Measurements from ENCODE around the gene MS4A4E.

The MS4A4E gene

DNA sequence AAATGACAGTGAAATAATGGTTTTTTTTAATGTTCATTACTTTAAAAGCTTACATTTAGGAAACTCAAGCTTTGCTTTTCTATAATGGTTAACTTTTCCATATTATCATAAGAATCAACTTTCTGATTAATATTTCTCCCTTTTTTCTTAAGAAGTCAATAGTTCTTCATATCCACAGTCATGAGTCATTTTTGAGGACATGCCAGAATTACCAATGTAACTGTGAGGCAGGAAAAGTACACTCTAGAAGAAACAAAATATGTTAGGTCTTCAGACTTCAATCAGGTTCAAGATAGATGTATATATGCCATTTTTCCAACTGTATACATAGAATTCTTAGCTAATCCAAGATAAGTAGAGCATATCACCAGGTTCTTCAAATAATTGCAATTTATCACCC, 70.9 kb downstream of the MS4A4E start:
- TF ChIP-seq, protein P1, sequence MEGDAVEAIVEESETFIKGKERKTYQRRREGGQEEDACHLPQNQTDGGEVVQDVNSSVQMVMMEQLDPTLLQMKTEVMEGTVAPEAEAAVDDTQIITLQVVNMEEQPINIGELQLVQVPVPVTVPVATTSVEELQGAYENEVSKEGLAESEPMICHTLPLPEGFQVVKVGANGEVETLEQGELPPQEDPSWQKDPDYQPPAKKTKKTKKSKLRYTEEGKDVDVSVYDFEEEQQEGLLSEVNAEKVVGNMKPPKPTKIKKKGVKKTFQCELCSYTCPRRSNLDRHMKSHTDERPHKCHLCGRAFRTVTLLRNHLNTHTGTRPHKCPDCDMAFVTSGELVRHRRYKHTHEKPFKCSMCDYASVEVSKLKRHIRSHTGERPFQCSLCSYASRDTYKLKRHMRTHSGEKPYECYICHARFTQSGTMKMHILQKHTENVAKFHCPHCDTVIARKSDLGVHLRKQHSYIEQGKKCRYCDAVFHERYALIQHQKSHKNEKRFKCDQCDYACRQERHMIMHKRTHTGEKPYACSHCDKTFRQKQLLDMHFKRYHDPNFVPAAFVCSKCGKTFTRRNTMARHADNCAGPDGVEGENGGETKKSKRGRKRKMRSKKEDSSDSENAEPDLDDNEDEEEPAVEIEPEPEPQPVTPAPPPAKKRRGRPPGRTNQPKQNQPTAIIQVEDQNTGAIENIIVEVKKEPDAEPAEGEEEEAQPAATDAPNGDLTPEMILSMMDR (IDR thresholded peaks at IDR 0.05): no peak

DNA sequence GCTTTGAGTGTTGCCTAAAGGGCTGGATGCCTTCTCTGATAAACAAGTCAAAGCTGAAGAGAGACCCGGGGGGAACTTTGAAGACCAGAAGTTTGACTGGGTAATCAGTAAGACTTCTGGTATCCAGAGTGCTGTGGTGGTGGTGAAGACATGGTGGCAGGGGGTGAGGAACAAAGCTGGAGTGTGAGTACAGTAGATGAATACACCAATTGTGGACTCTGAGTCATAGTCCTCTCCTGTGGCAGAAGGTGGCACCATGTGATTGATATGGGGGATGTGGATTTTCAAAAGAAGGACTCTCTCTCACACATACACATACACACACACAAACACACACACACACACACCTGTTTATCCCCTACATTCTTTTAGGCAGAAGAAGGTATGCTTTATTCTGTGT, 72.4 kb downstream of the MS4A4E start:
- TF ChIP-seq, protein P1 (IDR thresholded peaks at IDR 0.05): no peak

DNA sequence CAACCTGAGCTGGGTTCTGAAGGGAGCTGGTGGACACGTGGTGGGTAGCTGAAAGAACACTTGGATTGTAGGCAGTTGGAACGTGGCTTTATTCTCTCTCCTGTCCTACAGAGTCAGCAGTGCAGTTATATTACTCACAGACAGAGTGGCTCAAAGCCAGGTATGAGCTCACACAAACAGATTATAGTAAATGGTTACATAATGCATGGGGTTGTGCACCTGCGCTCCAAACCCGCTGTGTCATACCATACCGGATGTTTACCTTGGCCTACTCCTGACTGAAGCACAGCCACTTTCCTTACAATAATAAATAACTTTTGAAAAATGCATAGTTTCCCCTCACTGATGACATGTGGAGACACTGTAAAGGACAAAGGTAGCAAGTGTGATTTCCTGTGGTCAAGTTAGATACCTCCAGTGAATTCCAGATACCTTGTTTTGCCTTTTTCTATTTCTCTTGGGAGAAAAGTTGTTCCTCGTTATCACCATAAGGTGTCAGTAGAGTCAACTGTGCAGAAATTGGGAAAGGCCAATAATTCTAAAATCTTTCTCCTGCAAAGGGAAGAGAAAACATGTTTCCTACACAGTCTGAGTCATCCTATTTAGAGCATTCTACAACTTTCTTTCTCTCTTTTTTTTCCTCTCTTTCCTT, 73.5 kb downstream of the MS4A4E start:
- TF ChIP-seq, protein P1 (IDR thresholded peaks at IDR 0.05): peak; percentile 30

DNA sequence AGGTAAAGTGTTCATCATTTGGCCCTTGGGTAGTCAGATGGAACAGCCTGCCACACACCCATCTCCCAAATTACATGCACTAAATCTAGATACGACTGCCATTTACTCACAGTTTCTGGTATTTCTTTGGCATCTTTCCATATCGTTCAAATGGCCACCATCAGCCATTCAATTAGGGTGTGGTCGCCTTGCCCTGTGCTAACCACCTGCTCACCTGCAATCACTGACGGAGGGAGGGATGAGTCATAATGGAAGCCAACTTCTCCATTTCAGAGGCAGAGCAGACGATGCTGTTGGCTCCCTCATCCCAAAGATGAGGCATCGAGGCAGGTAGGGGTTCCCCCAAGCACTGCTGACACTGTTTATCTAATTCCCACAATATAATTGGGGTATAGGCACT, 74.6 kb downstream of the MS4A4E start:
- TF ChIP-seq, protein P1 (IDR thresholded peaks at IDR 0.05): no peak

DNA sequence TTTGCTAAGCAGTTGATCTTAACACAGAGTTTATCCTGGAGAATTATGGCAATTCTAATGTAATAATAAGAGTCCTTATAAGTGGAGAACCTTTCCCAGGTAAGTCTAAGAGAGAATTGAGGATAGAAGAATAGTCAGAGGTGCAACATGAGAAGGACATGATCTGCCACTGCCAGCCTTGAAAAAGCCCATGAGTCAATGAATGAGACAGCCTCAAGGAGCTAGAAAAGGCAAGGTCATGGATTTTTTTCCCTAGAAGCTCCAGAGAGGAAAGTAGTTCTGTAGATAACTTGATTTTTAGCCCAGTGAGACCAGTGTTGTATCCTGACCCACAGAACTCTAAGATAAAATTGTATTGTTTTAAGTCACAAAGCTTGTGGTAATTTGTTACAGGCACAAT, 77.0 kb downstream of the MS4A4E start:
- TF ChIP-seq, protein P1 (IDR thresholded peaks at IDR 0.05): no peak

DNA sequence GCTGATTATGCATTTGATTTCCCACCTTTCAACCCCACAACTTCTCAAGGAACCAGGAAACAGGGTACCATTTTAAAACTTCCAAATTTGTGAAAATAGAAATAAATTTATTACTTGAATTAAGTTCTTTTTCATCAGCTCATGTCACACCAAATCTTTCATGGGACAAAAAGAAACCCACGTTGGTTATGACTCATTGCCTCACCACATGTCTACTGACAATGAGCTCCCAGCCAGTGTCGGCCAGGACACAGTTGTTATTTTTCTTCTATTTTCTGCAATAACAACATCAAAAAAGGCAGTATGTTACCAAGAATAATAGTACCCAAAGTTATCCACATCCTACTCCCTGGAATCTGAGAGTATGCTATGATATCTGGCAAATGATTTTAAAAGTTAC, 77.4 kb downstream of the MS4A4E start:
- TF ChIP-seq, protein P1 (IDR thresholded peaks at IDR 0.05): no peak

DNA sequence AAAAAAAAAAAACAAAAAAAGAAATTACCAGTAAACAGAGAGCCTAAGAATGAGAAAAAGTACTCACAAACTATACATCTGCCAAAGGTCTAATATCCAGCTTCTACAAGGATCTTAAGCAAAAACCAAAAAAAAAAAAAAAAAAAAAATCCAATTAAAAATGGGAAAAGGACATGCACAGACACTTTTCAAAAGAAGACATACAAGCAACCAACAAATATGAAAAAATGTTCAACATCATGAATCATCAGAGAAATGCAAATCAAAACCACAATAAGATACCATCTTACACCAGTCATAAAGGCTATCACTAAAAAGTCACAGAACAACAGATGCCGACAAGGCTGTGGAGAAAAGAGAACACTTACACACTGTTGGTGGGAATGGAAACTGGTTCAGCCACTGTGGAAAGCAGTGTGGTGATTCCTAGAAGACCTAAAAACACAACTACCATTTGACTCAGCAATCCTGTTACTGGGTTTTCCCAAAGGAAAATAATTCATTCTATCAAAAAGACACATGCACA, 78.3 kb downstream of the MS4A4E start:
- TF ChIP-seq, protein P1 (IDR thresholded peaks at IDR 0.05): no peak

DNA sequence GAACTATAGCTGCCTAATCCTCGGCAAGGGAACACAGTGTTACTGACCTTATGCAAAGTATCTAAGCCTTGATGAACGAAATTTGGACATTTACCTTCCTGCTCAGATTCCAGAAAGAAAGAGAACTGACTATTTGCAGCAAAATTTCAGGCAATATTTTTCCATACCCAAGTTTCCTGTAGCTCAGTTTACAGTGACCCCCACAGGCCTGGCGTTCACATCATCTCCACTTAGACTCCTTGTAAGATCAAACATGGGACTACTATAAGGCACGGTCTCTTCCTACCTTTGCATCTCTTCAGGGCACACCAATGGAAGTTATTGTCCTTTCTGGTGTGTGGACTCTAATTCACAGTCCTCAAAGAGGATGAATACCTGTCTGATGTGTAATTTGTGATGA, 81.2 kb downstream of the MS4A4E start:
- TF ChIP-seq, protein P1 (IDR thresholded peaks at IDR 0.05): no peak
